Upper lobe of left lung (tissue), 6 donors: ENCODE data around the gene FBLN2. TPM values are rescaled to one million over a fixed set of nuclear protein-coding genes. Genes with fewer than 3 reads are reported as not detected.

Experiments
- ATAC-seq, 2 donors: fragments of 200-7000 bp; cut with Tn5 transposase; one replicate each; pipeline ENCODE4 v1.9.1; 2022; ENCODE audit warnings: mild to moderate bottlenecking in 2 of 2, moderate library complexity in 2 of 2; ENCODE audit not compliant: low FRiP score in 2 of 2
- DNase-seq, 2 donors: peaks; one replicate each; pipeline ENCODE4 v3.0.0-alpha.2; 2019 to 2020
- H3K27ac ChIP-seq, 4 donors: fragments of 200-600 bp; sonication (generic); one replicate each; pipeline ENCODE4 v1.5.1; 2016 to 2019
- H3K27me3 ChIP-seq, 4 donors: fragments of 200-600 bp; sonication (generic); one replicate each; pipeline ENCODE4 v1.5.1; 2017 to 2019
- H3K36me3 ChIP-seq, 4 donors: fragments of 200-600 bp; sonication (generic); one replicate each; pipeline ENCODE4 v1.5.1; 2016 to 2019
- H3K4me1 ChIP-seq, 4 donors: fragments of 200-600 bp; sonication (generic); one replicate each; pipeline ENCODE4 v1.5.1; 2018 to 2019
- H3K4me3 ChIP-seq, 4 donors: fragments of 200-600 bp; sonication (generic); one replicate each; pipeline ENCODE4 v1.5.1; 2017 to 2019; ENCODE audit warnings: mild to moderate bottlenecking in 2 of 4, moderate library complexity in 1 of 4
- H3K9me3 ChIP-seq, 4 donors: fragments of 200-600 bp; sonication (generic); one replicate each; pipeline ENCODE4 v1.5.1; 2018 to 2019
- EP300 ChIP-seq, 4 donors: sonication (generic); formaldehyde crosslinking; IDR thresholded peaks; one replicate each; pipeline ENCODE4 v1.5.1; 2017; ENCODE audit warnings: antibody characterized with exemption in 4 of 4, control low read depth in 2 of 4
- POLR2A ChIP-seq, 4 donors: fragments of 450-650 bp; IDR thresholded peaks; one replicate each; pipeline ENCODE4 v1.5.1; 2016 to 2017; ENCODE audit warnings: antibody characterized with exemption in 4 of 4, mild to moderate bottlenecking in 2 of 4
- POLR2AphosphoS5 ChIP-seq, 2 donors: sonication (generic); formaldehyde crosslinking; IDR thresholded peaks; one replicate each; pipeline ENCODE4 v1.5.1; 2017; ENCODE audit warnings: antibody characterized with exemption in 2 of 2
- WGBS, 2 donors: methylation state at CpG; one replicate each; pipeline ENCODE4 v1.1.5; 2017 to 2018; 5-methylcytosine and 5-hydroxymethylcytosine counted together
- total RNA-seq, 6 donors: library from RNA; depleted of rRNA in 4 of 6; stranded (reverse); fragments of >200 nt in 4 of 6; gene quantifications; one replicate each; pipeline versions ENCODE4 v1.1.0 to v1.2.1, GENCODE V29; 2016 to 2021
- TF ChIP-seq, protein P1 (sequence below), 6 experiments: fragments of 450-650 bp in 4 of 6; fragments of 200-600 bp in 2 of 6; sonication (generic) in 2 of 6; IDR thresholded peaks; one replicate each; pipeline ENCODE4 v1.5.1; 2016 to 2019; ENCODE audit warnings: antibody characterized with exemption in 6 of 6
- donor health status: DM: no; HTN: no; CAD: no; lungs with moderate emphysema.
- donor health status: DM: no; HTN: yes; CAD: no; lungs with severe emphysema.

FBLN2 gene
- total RNA-seq, 6 donors from 2014 or later: 2.1 to 85.7 (median 19.5) TPM

- Histone ChIP-seq H3K36me3 (no peaks in the 10 kb centered on the region), H3K9me3 (no peaks in the 10 kb centered on the region), H3K27me3 (peaks cover 0 to 9% (median 0%) of the 10 kb centered on the region in 4 donors), H3K4me1 (peaks cover 5 to 18% (median 14%) of the 10 kb centered on the region in 4 donors), H3K27ac (no peak overlapping the region), H3K4me3 (peak overlapping the region in 3 of 4 donors; percentile 23 to 31 (median 29))
- WGBS, 2 donors: 16 to 24% methylated on average over 6 to 15 of the region's 70 CpGs
- ATAC-seq (peak in 1 of 2 donors; percentile 59), DNase-seq (peak in 1 of 2 donors; percentile 92)
- TF ChIP-seq EP300 (IDR thresholded peaks at IDR 0.05): no peak
- TF ChIP-seq, protein P1, sequence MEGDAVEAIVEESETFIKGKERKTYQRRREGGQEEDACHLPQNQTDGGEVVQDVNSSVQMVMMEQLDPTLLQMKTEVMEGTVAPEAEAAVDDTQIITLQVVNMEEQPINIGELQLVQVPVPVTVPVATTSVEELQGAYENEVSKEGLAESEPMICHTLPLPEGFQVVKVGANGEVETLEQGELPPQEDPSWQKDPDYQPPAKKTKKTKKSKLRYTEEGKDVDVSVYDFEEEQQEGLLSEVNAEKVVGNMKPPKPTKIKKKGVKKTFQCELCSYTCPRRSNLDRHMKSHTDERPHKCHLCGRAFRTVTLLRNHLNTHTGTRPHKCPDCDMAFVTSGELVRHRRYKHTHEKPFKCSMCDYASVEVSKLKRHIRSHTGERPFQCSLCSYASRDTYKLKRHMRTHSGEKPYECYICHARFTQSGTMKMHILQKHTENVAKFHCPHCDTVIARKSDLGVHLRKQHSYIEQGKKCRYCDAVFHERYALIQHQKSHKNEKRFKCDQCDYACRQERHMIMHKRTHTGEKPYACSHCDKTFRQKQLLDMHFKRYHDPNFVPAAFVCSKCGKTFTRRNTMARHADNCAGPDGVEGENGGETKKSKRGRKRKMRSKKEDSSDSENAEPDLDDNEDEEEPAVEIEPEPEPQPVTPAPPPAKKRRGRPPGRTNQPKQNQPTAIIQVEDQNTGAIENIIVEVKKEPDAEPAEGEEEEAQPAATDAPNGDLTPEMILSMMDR (IDR thresholded peaks at IDR 0.05): peak; percentile 53 to 79 (median 72)
Measured at GRCh38 chr3:13655061-13655913, 106.4 kb downstream of the FBLN2 start.

- Histone ChIP-seq H3K9me3 (no peaks in the 10 kb centered on the region), H3K4me1 (peaks cover 0 to 11% (median 8%) of the 10 kb centered on the region in 4 donors), H3K27me3 (peaks cover 0 to 9% (median 0%) of the 10 kb centered on the region in 4 donors), H3K27ac (no peak overlapping the region), H3K4me3 (no peak overlapping the region), H3K36me3 (no peaks in the 10 kb centered on the region)
- no peak for ATAC-seq
- DNase-seq: no peak
- TF ChIP-seq POLR2AphosphoS5 (IDR thresholded peaks at IDR 0.05) (no peak), EP300 (IDR thresholded peaks at IDR 0.05) (no peak), POLR2A (IDR thresholded peaks at IDR 0.05) (no peak)
- TF ChIP-seq, protein P1 (IDR thresholded peaks at IDR 0.05): no peak
- WGBS, 2 donors: 84 to 92% methylated on average over 8 of the region's 8 CpGs
Measured at GRCh38 chr3:13656584-13657301, 107.8 kb downstream of the FBLN2 start.

- H3K27me3 ChIP-seq: peaks cover 0 to 9% (median 0%) of the 10 kb centered on the region in 4 donors
- H3K9me3 ChIP-seq: no peaks in the 10 kb centered on the region
- TF ChIP-seq POLR2AphosphoS5 (IDR thresholded peaks at IDR 0.05) (no peak), POLR2A (IDR thresholded peaks at IDR 0.05) (no peak), EP300 (IDR thresholded peaks at IDR 0.05) (no peak)
- TF ChIP-seq, protein P1 (IDR thresholded peaks at IDR 0.05): peak; percentile 62 to 83 (median 75)
- 18 to 22% methylated on average over 16 to 25 of the region's 25 CpGs for WGBS, 2 donors
- H3K4me3 ChIP-seq: no peak overlapping the region
- no peaks in the 10 kb centered on the region for H3K36me3 ChIP-seq
- H3K4me1 ChIP-seq: peaks cover 0 to 11% (median 8%) of the 10 kb centered on the region in 4 donors
- DNase-seq (peak; percentile 33 to 88), ATAC-seq (peak; percentile 67 to 73)
- H3K27ac ChIP-seq: no peak overlapping the region
Measured at GRCh38 chr3:13657660-13658435, 108.9 kb downstream of the FBLN2 start.

GRCh38 chr3:13658681-13659080, 109.8 kb downstream of the FBLN2 start:
- H3K27me3 ChIP-seq: peaks cover 0 to 9% (median 0%) of the 10 kb centered on the region in 4 donors
- DNase-seq: no peak
- WGBS, 2 donors: 72 to 75% methylated on average over 8 of the region's 8 CpGs
- no peak for ATAC-seq
- no peaks in the 10 kb centered on the region for H3K9me3 ChIP-seq
- no peak overlapping the region for H3K27ac ChIP-seq
- no peak overlapping the region for H3K4me3 ChIP-seq
- no peak for TF ChIP-seq POLR2AphosphoS5 (IDR thresholded peaks at IDR 0.05)
- TF ChIP-seq, protein P1 (IDR thresholded peaks at IDR 0.05): no peak
- no peak for TF ChIP-seq EP300 (IDR thresholded peaks at IDR 0.05)
- no peak for TF ChIP-seq POLR2A (IDR thresholded peaks at IDR 0.05)
- H3K36me3 ChIP-seq: no peaks in the 10 kb centered on the region
- H3K4me1 ChIP-seq: peaks cover 0 to 11% (median 8%) of the 10 kb centered on the region in 4 donors
